Measurements from ENCODE around the gene NUTM2D. TPM values are rescaled to one million over a fixed set of nuclear protein-coding genes. Genes with fewer than 3 reads are reported as not detected.
"Not testable (repeated sequence)": the region's sequence is repeated elsewhere in the genome, so short reads cannot be mapped to it uniquely, and the experiment has no call there.

The NUTM2D gene, protein sequence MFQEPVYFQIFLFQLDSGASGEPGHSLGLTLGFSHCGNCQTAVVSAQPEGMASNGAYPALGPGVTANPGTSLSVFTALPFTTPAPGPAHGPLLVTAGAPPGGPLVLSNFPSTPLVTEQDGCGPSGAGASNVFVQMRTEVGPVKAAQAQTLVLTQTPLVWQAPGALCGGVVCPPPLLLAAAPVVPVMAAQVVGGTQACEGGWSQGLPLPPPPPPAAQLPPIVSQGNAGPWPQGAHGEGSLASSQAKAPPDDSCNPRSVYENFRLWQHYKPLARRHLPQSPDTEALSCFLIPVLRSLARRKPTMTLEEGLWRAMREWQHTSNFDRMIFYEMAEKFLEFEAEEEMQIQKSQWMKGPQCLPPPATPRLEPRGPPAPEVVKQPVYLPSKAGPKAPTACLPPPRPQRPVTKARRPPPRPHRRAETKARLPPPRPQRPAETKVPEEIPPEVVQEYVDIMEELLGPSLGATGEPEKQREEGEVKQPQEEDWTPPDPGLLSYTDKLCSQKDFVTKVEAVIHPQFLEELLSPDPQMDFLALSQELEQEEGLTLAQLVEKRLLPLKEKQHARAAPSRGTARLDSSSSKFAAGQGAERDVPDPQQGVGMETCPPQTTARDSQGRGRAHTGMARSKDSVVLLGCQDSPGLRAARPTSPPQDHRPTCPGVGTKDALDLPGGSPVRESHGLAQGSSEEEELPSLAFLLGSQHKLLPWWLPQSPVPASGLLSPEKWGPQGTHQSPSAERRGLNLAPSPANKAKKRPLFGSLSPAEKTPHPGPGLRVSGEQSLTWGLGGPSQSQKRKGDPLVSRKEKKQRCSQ
- total RNA-seq = 1 to 10 TPM; 4.8 to 7.0 (median 6.0) TPM
- 9.8 TPM for polyA plus RNA-seq
- long read RNA-seq, donor 1, partial matches to known transcripts = 0 of 2 reads
- long read RNA-seq, donor 1, other reads (novel, unspliced or antisense) = 2 of 2 reads
- long read RNA-seq, donor 2 = 0 reads
- long read RNA-seq, donor 3 = 0 reads
- long read RNA-seq, donor 4, partial matches to known transcripts = 0 of 1 reads
- long read RNA-seq, donor 4, other reads (novel, unspliced or antisense) = 1 of 1 reads

DNA sequence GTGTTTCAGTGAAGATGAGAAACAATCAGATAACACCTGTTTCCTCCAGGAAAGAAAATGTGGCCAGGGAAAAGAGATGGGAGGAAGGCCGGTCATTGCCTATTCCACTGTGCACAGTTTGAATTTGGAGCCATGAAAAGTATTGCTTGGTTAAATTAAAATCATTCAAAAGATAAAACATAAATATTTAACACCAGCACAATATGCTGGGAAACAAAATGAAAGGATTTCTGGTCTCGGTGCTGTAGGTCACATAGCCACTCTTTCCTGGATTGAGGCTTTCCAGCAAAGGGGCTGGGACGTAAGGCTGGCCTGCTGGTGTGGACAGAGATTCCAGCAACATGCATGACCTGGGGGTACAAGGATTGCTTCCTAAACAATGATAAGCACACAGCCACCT, at the start of gene NUTM2D:
Gene NUTM2D, plus strand, starts transcription at position 301 of the 400 bp plus-strand sequence. CDS start 522 bp downstream, outside the sequence.
- 100% methylated on average over 1 of the region's 3 CpGs for WGBS

DNA sequence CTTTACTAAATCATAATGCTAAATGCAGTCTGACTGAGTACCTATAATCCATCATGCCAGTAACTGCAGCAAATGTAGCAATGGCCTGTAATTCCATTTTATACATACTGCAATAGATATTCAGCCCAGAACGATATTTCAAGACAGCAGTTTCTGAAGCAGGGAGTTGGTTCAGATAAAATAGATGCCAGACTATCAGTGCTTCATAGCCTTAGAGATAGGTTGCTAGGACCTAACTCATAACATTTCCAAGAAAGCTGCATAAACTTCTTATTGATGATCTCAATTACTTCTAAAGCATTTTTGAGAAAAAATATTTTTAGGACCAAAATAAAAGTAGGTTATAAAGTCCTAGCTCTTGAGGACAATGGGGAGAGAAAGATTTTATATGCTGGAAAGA, 48.8 kb upstream of the NUTM2D start:
- DNase-seq; ATAC-seq; H3K9me3 ChIP-seq (ENCODE audit: control insufficient read depth, low read length); H3K27me3 ChIP-seq (ENCODE audit: control insufficient read depth, insufficient read depth); H3K4me1 ChIP-seq (ENCODE audit: control insufficient read depth, insufficient read depth, low read length); H3K4me3 ChIP-seq (ENCODE audit: low read length); H3K27ac ChIP-seq (ENCODE audit: low read length); intact Hi-C loops (cut with DNase I): not testable (repeated sequence)
- WGBS = 28% methylated on average over 1 of the region's 1 CpG

More for the DNA sequence above, at the start of gene NUTM2D:
- ATAC-seq; H3K4me1 ChIP-seq (ENCODE audit: control insufficient read depth, insufficient read depth, low read length); H3K9me3 ChIP-seq (ENCODE audit: control insufficient read depth, low read length); H3K4me3 ChIP-seq (ENCODE audit: low read length); H3K27ac ChIP-seq (ENCODE audit: low read length); H3K27me3 ChIP-seq (ENCODE audit: control insufficient read depth, insufficient read depth); DNase-seq; intact Hi-C loops (cut with DNase I): not testable (repeated sequence)

DNA sequence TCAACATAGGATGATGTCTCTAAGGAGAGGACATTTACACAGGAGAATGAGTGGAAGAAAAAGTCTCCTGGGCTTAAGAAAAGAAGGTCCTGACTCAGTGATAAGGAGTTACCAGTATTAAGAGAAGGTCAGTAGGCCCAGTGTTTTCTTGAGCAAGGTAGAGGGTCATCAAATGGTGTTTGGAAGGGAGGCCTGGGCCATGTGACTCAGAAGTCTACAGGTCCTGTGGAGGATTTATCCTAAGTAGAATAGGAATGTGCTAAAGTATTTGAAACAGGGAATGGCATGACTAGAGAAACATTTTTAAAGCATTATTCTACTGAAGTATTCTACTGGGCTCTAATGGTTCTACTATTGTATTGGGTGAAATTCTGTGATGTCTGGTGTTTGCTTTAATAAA, 47.9 kb upstream of the NUTM2D start:
- ATAC-seq; H3K27ac ChIP-seq (ENCODE audit: low read length); H3K4me3 ChIP-seq (ENCODE audit: low read length); H3K27me3 ChIP-seq (ENCODE audit: control insufficient read depth, insufficient read depth); H3K4me1 ChIP-seq (ENCODE audit: control insufficient read depth, insufficient read depth, low read length); DNase-seq; H3K9me3 ChIP-seq (ENCODE audit: control insufficient read depth, low read length); intact Hi-C loops (cut with DNase I): not testable (repeated sequence)

DNA sequence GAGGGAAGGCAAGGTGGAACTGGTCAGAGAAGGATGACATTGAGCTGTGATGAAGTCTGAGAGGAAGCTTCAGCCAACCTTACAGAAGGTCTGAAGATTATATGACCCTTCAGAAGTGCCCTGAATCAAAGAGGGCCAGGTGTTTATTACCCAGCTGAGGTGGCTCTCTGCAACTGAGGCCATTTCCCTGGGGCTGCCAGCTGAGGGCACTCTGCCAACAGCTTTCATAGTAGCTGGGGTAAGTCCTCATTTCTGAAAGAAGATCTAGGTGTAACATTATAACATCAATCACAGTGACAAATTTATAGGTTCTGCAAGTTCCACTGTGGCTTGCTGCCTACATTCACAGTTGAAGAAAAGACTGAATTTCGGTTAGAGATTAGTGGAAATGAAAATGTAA, 46.0 kb upstream of the NUTM2D start:
- ATAC-seq; DNase-seq; H3K4me1 ChIP-seq (ENCODE audit: control insufficient read depth, insufficient read depth, low read length): not testable (repeated sequence)

DNA sequence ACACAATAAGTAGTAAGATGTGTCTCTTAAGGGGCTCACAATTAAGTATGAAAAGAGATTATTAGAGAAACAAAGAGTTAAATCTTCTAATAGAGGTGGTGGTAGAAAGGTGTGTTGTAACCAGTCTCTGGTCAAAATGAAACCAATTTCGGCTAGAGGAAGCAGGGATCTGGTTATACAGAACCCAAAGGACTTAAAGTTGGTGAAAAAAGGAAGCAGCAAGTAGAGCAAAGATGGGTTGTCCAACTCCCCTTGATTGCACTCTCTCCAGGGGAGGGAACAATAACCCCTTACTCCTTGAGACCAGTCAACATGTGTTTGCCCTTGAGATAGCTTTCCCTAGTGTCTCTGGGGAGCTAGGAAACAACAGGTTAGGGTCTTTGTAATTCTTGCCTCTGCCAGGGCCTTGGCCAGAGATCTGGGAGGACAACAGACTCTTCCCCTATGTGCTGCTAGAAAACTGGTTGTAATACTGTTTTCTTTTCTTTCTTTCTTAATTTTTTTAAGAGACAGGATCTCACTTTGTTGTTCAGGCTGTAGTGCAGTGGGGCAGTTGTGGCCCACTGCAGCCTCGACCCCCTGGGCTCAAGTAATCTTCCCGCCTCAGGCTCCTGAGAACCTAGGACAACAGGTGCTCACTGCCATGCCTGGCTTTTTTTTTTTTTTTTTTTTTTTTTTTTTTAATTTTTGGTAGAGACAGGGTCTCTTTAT, 43.7 kb upstream of the NUTM2D start:
- H3K4me1 ChIP-seq (ENCODE audit: control insufficient read depth, insufficient read depth, low read length); ATAC-seq; H3K27me3 ChIP-seq (ENCODE audit: control insufficient read depth, insufficient read depth); H3K9me3 ChIP-seq (ENCODE audit: control insufficient read depth, low read length); DNase-seq; intact Hi-C loops (cut with DNase I); H3K27ac ChIP-seq (ENCODE audit: low read length); H3K4me3 ChIP-seq (ENCODE audit: low read length): not testable (repeated sequence)
- WGBS = 78% methylated on average over 3 of the region's 3 CpGs

More for the DNA sequence above, 46.0 kb upstream of the NUTM2D start:
- H3K27ac ChIP-seq (ENCODE audit: low read length); H3K27me3 ChIP-seq (ENCODE audit: control insufficient read depth, insufficient read depth); intact Hi-C loops (cut with DNase I); H3K4me3 ChIP-seq (ENCODE audit: low read length); H3K9me3 ChIP-seq (ENCODE audit: control insufficient read depth, low read length): not testable (repeated sequence)
- 92% methylated on average over 1 of the region's 1 CpG for WGBS

DNA sequence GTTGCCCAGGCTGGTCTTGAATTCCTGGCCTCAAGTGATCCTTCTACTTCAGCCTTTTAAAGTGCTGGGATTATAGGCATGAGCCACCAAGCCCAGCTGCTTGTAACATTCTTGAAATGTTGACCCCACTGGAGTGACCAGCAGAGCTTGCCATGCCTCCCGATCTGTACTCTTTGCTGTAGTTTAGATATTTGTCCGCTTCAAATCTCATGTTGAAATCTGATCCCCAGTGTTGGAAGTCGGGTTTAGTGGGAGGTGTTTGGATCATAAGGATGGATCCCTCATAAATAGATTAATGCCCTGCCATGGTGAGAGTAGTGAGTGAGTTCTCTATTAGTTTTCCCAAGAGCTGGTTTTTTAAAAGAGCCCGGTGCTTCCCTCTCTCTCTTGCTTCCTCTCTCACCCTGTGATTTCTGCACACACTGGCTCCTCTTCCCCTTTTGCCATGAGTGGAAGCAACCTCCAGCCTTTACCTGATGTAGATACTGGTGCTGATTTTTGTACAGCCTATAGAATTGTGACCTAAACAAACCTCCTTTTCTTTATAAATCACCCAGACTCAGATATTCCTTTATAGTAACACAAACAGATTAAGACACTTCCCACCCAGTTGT, 43.1 kb upstream of the NUTM2D start:
- H3K4me1 ChIP-seq (ENCODE audit: control insufficient read depth, insufficient read depth, low read length); DNase-seq; H3K27ac ChIP-seq (ENCODE audit: low read length); H3K4me3 ChIP-seq (ENCODE audit: low read length); intact Hi-C loops (cut with DNase I); ATAC-seq; H3K9me3 ChIP-seq (ENCODE audit: control insufficient read depth, low read length); H3K27me3 ChIP-seq (ENCODE audit: control insufficient read depth, insufficient read depth): not testable (repeated sequence)
- 79% methylated on average over 3 of the region's 4 CpGs for whole genome bisulfite sequencing

DNA sequence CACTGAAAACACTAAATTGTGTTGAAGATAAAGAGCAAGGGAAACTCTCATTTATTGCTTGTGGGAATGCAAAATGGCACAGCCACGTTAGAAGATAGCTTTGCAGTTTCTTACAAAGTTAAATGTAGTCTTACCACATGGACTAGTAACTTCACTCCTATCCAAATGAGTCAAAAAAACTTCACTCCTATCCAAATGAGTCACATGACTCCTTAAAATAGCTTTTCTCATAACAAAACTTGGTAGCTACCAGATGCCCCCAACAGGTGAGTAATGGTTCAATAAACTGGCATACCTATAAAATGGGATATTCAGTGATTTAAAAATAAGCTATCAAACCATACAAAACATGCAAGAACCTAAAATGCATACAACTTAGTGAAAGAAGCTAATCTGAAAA, 36.0 kb upstream of the NUTM2D start:
- H3K4me3 ChIP-seq (ENCODE audit: low read length); DNase-seq; H3K27me3 ChIP-seq (ENCODE audit: control insufficient read depth, insufficient read depth); H3K4me1 ChIP-seq (ENCODE audit: control insufficient read depth, insufficient read depth, low read length); ATAC-seq; H3K27ac ChIP-seq (ENCODE audit: low read length); H3K9me3 ChIP-seq (ENCODE audit: control insufficient read depth, low read length); intact Hi-C loops (cut with DNase I): not testable (repeated sequence)
- 75% methylated on average over 1 of the region's 1 CpG for WGBS

DNA sequence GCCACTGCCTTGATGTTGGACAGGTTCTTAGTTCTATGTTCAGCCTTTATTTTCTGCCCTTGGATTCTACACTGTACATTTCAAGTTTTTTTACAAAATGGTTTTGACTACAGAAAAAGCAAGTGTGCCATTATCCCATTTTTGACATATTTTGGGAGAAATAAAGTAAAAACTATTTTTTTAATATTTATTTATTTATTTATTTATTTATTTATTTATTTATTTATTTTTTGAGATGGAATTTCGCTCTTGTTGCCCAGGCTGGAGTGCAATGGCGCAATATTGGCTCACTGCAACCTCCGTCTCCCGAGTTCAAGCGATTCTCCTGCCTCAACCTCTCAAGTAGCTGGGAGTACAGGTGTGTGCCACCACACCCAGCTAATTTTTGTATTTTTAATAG, 33.0 kb upstream of the NUTM2D start:
- H3K4me3 ChIP-seq (ENCODE audit: low read length); intact Hi-C loops (cut with DNase I): not testable (repeated sequence)
- 99% methylated on average over 4 of the region's 5 CpGs for WGBS

DNA sequence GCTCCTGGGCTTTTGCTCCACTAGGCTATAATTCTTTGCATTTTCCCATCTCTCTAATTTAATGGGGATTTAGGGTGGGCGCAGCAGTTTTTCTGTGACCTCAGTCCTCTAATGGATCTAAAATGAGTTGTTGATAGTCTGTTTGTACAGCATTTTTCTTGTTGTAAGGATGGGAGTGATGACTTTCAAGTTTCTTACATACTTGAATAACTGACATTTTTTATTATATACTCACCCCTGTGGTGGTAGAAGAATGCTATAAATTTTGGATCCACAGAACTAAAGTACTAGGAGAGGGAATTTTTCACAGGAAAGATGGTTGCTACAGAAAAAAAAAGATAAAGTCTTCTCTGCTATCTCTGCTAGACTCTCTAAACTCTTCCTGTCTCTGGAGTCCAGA, 29.6 kb upstream of the NUTM2D start:
- H3K27ac ChIP-seq (ENCODE audit: low read length); H3K4me1 ChIP-seq (ENCODE audit: control insufficient read depth, insufficient read depth, low read length); H3K9me3 ChIP-seq (ENCODE audit: control insufficient read depth, low read length); H3K4me3 ChIP-seq (ENCODE audit: low read length); DNase-seq; H3K27me3 ChIP-seq (ENCODE audit: control insufficient read depth, insufficient read depth); intact Hi-C loops (cut with DNase I); ATAC-seq: not testable (repeated sequence)
- 94% methylated on average over 1 of the region's 1 CpG for WGBS

More for the DNA sequence above, 33.0 kb upstream of the NUTM2D start:
- not testable (repeated sequence) for H3K9me3 ChIP-seq (ENCODE audit: control insufficient read depth, low read length); H3K4me1 ChIP-seq (ENCODE audit: control insufficient read depth, insufficient read depth, low read length); H3K27ac ChIP-seq (ENCODE audit: low read length); H3K27me3 ChIP-seq (ENCODE audit: control insufficient read depth, insufficient read depth); DNase-seq; ATAC-seq

DNA sequence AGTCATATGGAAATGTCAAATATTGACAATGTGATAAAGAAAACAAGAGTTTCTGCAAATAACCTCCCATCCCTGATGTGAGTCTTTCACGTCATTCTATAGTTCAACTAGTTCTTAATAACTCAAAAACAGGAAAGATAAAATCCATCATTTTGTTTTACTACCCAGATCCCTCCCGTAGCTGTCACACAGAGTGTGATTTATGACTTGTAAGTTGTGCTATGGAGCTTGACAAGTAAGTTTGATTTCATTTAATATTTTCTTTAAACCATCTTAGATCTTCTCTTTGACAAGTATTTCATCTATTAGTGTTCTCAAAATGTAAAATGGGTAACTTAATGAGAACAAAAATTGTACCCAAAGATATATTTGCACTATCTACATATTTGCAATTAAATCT, 28.4 kb upstream of the NUTM2D start:
- H3K27ac ChIP-seq (ENCODE audit: low read length); intact Hi-C loops (cut with DNase I); H3K4me3 ChIP-seq (ENCODE audit: low read length); ATAC-seq; H3K4me1 ChIP-seq (ENCODE audit: control insufficient read depth, insufficient read depth, low read length); H3K27me3 ChIP-seq (ENCODE audit: control insufficient read depth, insufficient read depth); H3K9me3 ChIP-seq (ENCODE audit: control insufficient read depth, low read length); DNase-seq: not testable (repeated sequence)
- WGBS = 86% methylated on average over 2 of the region's 2 CpGs
